Ishikawa (cell line): ENCODE measurements around the gene MAP6.

Source experiments
- RAD21 ChIP-seq: IDR thresholded peaks from 2 replicates; pipeline ENCODE4 v1.6.1; 2012; ENCODE audit warnings: low read depth
- TF ChIP-seq, protein P1 (sequence below): IDR thresholded peaks from 2 replicates; pipeline ENCODE4 v1.6.1; 2012; ENCODE audit warnings: low read depth, mild to moderate bottlenecking

DNA sequence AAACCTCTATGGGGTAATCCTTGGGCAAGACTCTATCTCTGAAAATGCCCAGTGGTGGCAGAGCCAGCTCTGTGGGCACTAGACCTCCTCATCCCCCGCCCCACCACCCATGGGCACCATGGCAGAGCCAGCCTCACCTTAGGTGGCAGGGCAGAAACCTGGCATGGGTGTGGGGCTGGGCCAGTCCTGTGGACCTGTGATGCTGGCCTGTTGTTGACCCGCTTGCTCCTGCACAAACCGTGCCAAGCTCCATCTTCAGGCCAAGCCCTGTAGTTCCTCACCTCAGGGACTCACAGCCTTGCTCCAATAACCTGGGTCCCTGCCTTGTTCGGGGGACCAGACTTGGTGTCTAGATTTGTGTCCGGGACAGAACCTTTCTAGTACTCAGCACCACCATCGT lies 115.7 kb downstream of the MAP6 start:
- TF ChIP-seq RAD21, result no peak
- TF ChIP-seq, protein P1, sequence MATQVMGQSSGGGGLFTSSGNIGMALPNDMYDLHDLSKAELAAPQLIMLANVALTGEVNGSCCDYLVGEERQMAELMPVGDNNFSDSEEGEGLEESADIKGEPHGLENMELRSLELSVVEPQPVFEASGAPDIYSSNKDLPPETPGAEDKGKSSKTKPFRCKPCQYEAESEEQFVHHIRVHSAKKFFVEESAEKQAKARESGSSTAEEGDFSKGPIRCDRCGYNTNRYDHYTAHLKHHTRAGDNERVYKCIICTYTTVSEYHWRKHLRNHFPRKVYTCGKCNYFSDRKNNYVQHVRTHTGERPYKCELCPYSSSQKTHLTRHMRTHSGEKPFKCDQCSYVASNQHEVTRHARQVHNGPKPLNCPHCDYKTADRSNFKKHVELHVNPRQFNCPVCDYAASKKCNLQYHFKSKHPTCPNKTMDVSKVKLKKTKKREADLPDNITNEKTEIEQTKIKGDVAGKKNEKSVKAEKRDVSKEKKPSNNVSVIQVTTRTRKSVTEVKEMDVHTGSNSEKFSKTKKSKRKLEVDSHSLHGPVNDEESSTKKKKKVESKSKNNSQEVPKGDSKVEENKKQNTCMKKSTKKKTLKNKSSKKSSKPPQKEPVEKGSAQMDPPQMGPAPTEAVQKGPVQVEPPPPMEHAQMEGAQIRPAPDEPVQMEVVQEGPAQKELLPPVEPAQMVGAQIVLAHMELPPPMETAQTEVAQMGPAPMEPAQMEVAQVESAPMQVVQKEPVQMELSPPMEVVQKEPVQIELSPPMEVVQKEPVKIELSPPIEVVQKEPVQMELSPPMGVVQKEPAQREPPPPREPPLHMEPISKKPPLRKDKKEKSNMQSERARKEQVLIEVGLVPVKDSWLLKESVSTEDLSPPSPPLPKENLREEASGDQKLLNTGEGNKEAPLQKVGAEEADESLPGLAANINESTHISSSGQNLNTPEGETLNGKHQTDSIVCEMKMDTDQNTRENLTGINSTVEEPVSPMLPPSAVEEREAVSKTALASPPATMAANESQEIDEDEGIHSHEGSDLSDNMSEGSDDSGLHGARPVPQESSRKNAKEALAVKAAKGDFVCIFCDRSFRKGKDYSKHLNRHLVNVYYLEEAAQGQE, result no peak
